Loucy (cell line): ENCODE results near the gene PDXDC1.
A peak's percentile ranks its signal among the peaks of the same experiment; 100 is the strongest.
"Not testable (repeated sequence)": the region's sequence is repeated elsewhere in the genome, so short reads cannot be mapped to it uniquely, and the experiment has no call there.

Experiments used
- H2AFZ ChIP-seq: fragments of 200-600 bp; sonication (generic); 2 replicates; pipeline ENCODE4 v1.6.0; 2016; ENCODE audit warnings: antibody characterized with exemption, mild to moderate bottlenecking, low read length, moderate library complexity
- H3F3A ChIP-seq: fragments of 200-600 bp; 2 replicates; pipeline ENCODE4 v1.6.0; 2016; ENCODE audit warnings: antibody characterized with exemption, low read depth, mild to moderate bottlenecking
- H3K27me3 ChIP-seq: fragments of 200-600 bp; sonication (generic); 2 replicates; pipeline ENCODE4 v1.6.1; 2014; ENCODE audit warnings: low read length, mild to moderate bottlenecking; ENCODE audit not compliant: insufficient read depth, poor library complexity, severe bottlenecking
- H3K36me3 ChIP-seq: fragments of 200-600 bp; sonication (generic); 2 replicates; pipeline ENCODE4 v1.6.1; 2016; ENCODE audit warnings: low read length; ENCODE audit not compliant: insufficient read depth
- H3K4me1 ChIP-seq: fragments of 200-600 bp; sonication (generic); 2 replicates; pipeline ENCODE4 v1.5.1; 2014; ENCODE audit warnings: low read length, mild to moderate bottlenecking; ENCODE audit not compliant: insufficient read depth, poor library complexity, severe bottlenecking
- H3K4me2 ChIP-seq: fragments of 200-600 bp; sonication (generic); 2 replicates; pipeline ENCODE4 v1.6.0; 2014; ENCODE audit warnings: antibody characterized with exemption, low read length, low read depth, mild to moderate bottlenecking; ENCODE audit not compliant: poor library complexity, severe bottlenecking
- H3K4me3 ChIP-seq: fragments of 200-600 bp; sonication (generic); 2 replicates; pipeline ENCODE4 v1.5.1; 2014; ENCODE audit warnings: low read length, mild to moderate bottlenecking, mixed read lengths; ENCODE audit not compliant: poor library complexity, severe bottlenecking
- H3K79me2 ChIP-seq: fragments of 200-600 bp; sonication (generic); 2 replicates; pipeline ENCODE4 v1.6.1; 2014; ENCODE audit warnings: low read length; ENCODE audit not compliant: insufficient read depth
- H3K9ac ChIP-seq: fragments of 200-600 bp; sonication (generic); 2 replicates; pipeline ENCODE4 v1.6.0; 2014; ENCODE audit warnings: mild to moderate bottlenecking, low read depth, low read length, moderate library complexity; ENCODE audit not compliant: poor library complexity, severe bottlenecking
- H3K9me2 ChIP-seq: fragments of 200-600 bp; sonication (generic); replicated peaks from 2 replicates; pipeline ENCODE4 v1.6.1; 2016; ENCODE audit warnings: low read depth, low read length, mixed read lengths
- H3K9me3 ChIP-seq: fragments of 200-600 bp; sonication (generic); 2 replicates; pipeline ENCODE4 v1.6.1; 2014; ENCODE audit warnings: mild to moderate bottlenecking, antibody characterized with exemption, low read length, low read depth; ENCODE audit not compliant: insufficient read depth
- H4K20me1 ChIP-seq: fragments of 200-600 bp; sonication (generic); 2 replicates; pipeline ENCODE4 v1.6.0; 2014; ENCODE audit warnings: antibody characterized with exemption, low read length, mild to moderate bottlenecking; ENCODE audit not compliant: insufficient read depth, poor library complexity, severe bottlenecking
- EZH2phosphoT487 ChIP-seq: fragments of 200-600 bp; IDR thresholded peaks from 2 replicates; pipeline ENCODE4 v1.6.1; 2018; ENCODE audit warnings: antibody characterized with exemption, mild to moderate bottlenecking, moderate library complexity, borderline replicate concordance
- TF ChIP-seq, protein P1 (sequence below): fragments of 200-600 bp; sonication (generic); conservative IDR thresholded peaks from 2 replicates; pipeline ENCODE4 v1.5.1; 2014; ENCODE audit warnings: mild to moderate bottlenecking, antibody characterized with exemption, low read length

Gene PDXDC1

DNA sequence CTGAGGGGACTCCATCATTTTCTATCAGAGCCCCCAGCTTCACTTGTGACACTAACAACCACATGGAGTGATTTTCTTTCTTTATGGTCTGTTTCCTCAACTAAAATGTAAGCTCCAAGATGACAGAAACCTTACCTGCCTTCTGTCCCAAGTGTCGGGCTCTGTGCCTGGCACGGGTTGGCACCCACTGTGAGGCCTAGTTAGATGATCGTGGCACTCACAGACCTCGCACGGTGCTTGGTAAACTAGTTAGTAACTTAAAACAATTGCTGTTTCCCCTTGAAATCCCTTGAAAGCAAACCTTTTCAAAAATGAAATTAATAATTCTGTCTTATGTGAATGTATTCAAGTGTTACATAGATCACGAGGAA, 53.5 kb downstream of the PDXDC1 start:
- not testable (repeated sequence) for H3K9ac ChIP-seq, H3K79me2 ChIP-seq, H3K4me1 ChIP-seq, H3K36me3 ChIP-seq, H3F3A ChIP-seq, H4K20me1 ChIP-seq, H3K4me2 ChIP-seq, H3K9me2 ChIP-seq, H3K4me3 ChIP-seq, H2AFZ ChIP-seq, H3K27me3 ChIP-seq, H3K9me3 ChIP-seq

DNA sequence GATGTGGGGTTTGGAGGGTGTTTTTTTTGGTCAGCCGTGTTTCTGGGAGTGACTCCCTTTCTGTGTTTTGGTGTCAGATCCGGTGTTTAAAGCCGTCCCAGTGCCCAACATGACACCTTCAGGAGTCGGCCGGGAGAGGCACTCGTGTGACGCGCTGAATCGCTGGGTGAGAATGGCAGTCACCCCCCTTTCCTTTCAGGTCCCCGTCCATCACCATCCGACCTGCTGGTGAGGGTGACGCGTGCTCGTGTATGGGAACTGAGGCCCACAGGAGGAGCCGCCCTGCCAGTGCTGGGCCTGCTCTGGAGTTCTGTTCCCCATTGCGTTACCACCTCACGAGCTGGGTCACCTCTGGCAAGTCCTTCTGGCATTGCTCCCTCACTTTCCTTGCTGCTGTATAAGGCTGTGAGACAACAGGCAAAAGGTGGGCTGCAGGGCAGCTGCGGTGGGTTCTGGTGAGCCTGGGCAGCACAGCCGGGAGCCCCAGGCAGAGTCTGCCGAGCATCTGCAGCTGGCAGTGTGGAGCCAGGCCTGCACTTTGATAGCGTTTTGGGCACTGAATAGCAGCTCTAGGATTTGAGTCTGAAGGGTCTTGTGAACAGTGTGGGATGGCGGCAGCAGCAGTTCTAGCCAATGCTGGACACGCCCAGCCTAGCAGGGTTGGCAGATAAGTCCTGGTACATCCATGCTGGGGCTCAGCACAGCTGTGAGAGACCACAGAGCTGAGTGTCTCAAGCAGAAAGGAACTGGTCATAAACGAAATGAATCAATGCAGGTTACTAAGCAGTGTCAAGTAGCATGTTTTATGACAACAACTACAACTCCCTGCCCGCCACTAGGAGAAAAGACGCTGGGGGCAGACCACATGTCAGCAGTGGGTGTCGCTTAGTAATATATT, 54.2 kb downstream of the PDXDC1 start:
- H3F3A ChIP-seq, H3K4me2 ChIP-seq, H3K4me1 ChIP-seq, H3K27me3 ChIP-seq, H3K79me2 ChIP-seq, H3K9ac ChIP-seq, H3K9me2 ChIP-seq, H3K9me3 ChIP-seq, H3K4me3 ChIP-seq, H4K20me1 ChIP-seq, H2AFZ ChIP-seq: not testable (repeated sequence)
- H3K36me3 ChIP-seq: peaks cover 15% of the 10 kb centered on the region; the same call in 1 of the 2 replicates

DNA sequence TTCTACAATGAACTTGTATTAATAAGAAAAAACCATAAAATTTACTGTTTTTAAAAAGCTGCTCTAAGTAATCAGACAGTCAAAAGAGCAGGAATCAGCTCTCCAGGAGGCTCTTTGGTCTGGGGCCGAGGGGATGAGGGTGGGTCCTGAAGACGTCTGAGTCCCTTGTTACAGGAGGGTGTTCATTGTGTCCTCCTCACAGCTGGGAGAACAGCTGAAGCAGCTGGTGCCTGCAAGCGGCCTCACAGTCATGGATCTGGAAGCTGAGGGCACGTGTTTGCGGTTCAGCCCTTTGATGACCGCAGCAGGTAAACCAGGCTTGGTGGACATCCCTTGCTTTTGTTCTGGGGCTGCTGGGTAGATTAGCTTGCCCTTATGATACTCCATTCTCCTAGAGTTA, 54.9 kb downstream of the PDXDC1 start:
- not testable (repeated sequence) for H3K4me3 ChIP-seq, H3K9me3 ChIP-seq, H3F3A ChIP-seq, H4K20me1 ChIP-seq, H3K4me1 ChIP-seq, H2AFZ ChIP-seq, H3K79me2 ChIP-seq, H3K27me3 ChIP-seq, H3K9me2 ChIP-seq, H3K9ac ChIP-seq, H3K4me2 ChIP-seq
- H3K36me3 ChIP-seq: peaks cover 22% of the 10 kb centered on the region; the same call in 1 of the 2 replicates

DNA sequence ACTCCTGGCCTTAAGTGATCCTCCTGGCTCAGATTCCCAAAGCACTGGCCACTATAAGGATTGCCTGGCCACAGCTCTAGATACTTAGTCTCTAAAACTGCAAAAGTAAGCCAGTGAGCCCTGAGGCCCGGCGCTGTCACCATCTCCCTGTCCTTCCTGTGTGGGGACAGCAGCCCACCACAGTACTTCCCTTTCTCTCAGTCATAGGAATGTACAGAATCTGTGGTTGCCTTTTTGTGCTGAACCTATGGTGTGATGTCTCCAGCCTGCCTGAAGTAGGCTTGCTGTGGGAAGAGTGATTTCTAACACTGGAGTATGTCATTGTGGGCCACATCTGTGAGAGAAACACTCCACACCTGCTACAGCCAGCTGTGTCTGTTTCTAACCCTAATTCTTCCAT, 56.4 kb downstream of the PDXDC1 start:
- Histone ChIP-seq H3F3A (no peaks in the 10 kb centered on the region), H3K9me2 (no peaks in the 10 kb centered on the region), H3K4me3 (no peak overlapping the region), H3K9me3 (no peaks in the 10 kb centered on the region), H4K20me1 (no peaks in the 10 kb centered on the region), H3K9ac (no peak overlapping the region), H2AFZ (no peak overlapping the region), H3K79me2 (no peaks in the 10 kb centered on the region), H3K4me2 (peak overlapping the region; percentile 24), H3K27me3 (no peaks in the 10 kb centered on the region), H3K4me1 (peaks cover 8% of the 10 kb centered on the region), H3K36me3 (peaks cover 29% of the 10 kb centered on the region; the same call in 1 of the 2 replicates)
- TF ChIP-seq, protein P1, sequence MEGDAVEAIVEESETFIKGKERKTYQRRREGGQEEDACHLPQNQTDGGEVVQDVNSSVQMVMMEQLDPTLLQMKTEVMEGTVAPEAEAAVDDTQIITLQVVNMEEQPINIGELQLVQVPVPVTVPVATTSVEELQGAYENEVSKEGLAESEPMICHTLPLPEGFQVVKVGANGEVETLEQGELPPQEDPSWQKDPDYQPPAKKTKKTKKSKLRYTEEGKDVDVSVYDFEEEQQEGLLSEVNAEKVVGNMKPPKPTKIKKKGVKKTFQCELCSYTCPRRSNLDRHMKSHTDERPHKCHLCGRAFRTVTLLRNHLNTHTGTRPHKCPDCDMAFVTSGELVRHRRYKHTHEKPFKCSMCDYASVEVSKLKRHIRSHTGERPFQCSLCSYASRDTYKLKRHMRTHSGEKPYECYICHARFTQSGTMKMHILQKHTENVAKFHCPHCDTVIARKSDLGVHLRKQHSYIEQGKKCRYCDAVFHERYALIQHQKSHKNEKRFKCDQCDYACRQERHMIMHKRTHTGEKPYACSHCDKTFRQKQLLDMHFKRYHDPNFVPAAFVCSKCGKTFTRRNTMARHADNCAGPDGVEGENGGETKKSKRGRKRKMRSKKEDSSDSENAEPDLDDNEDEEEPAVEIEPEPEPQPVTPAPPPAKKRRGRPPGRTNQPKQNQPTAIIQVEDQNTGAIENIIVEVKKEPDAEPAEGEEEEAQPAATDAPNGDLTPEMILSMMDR: no peak
- TF ChIP-seq EZH2phosphoT487: no peak
